ENCODE results near the gene HEXIM1.
A peak's percentile ranks its signal among the peaks of the same experiment; 100 is the strongest.

Gene HEXIM1

DNA sequence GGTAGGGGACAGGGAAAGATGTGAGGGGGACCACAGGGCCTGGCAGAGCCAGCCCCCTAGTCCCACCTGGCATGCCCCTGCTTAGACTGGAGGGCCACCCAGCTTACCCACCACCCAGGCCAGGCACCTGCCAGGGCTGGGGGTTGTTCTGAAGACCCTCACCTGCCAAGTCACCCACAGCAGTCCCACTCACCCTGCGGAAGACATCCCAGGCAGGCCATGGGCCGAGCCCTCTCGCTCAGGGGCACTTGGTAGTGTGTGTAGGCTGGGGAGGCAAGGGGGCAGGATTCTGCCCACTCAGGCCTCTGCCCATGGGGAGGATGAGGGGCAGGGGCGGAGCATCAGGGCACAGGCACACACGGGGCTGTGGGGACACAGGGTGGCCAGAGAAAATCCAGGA lies 19.9 kb upstream of the HEXIM1 start:
- intact Hi-C loops (cut with DNase I; ENCODE audit: low total_unique reads) = no loop called here
- H3K9me3 ChIP-seq = no peaks in the 10 kb centered on the region

DNA sequence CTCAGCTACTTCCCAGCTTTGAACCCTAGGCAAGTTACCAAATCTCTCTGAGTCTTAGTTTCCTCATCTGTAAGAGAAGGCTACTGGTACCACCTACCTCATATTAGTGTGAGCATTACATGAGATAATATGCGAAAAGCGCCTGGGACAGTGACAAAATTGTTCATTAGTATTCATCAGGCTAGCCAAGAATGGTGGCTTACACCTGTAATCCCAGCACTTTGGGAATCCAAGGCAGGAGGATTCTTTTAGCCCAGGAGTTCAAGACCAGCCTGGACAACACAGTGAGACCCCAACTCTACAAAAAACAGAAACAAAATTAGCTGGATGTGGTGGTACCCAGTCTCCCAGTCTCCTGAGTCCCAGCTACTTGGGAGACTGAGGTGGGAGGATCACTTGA lies 19.3 kb upstream of the HEXIM1 start:
- DNase-seq = no peak
- H3K9me3 ChIP-seq = no peaks in the 10 kb centered on the region
- no peaks in the 10 kb centered on the region for H3K27me3 ChIP-seq
- intact Hi-C loops (cut with DNase I; ENCODE audit: low total_unique reads) = no loop called here
- no peaks in the 10 kb centered on the region for H3K36me3 ChIP-seq
- peaks cover 0 to 68% (median 63%) of the 10 kb centered on the region in 4 donors for H3K4me1 ChIP-seq
- H3K4me3 ChIP-seq = no peak overlapping the region
- H3K27ac ChIP-seq = peak overlapping the region; percentile 98 to 99
- TF ChIP-seq, protein P1, sequence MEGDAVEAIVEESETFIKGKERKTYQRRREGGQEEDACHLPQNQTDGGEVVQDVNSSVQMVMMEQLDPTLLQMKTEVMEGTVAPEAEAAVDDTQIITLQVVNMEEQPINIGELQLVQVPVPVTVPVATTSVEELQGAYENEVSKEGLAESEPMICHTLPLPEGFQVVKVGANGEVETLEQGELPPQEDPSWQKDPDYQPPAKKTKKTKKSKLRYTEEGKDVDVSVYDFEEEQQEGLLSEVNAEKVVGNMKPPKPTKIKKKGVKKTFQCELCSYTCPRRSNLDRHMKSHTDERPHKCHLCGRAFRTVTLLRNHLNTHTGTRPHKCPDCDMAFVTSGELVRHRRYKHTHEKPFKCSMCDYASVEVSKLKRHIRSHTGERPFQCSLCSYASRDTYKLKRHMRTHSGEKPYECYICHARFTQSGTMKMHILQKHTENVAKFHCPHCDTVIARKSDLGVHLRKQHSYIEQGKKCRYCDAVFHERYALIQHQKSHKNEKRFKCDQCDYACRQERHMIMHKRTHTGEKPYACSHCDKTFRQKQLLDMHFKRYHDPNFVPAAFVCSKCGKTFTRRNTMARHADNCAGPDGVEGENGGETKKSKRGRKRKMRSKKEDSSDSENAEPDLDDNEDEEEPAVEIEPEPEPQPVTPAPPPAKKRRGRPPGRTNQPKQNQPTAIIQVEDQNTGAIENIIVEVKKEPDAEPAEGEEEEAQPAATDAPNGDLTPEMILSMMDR (IDR thresholded peaks at IDR 0.05) = no peak

More for the DNA sequence above, 19.9 kb upstream of the HEXIM1 start:
- TF ChIP-seq, protein P1 (IDR thresholded peaks at IDR 0.05) = no peak
- Histone ChIP-seq H3K4me3 (peak overlapping the region in 1 of 2 donors; percentile 37), H3K27me3 (no peaks in the 10 kb centered on the region), H3K36me3 (no peaks in the 10 kb centered on the region), H3K27ac (peak overlapping the region; percentile 98 to 99), H3K4me1 (peaks cover 0 to 75% (median 69%) of the 10 kb centered on the region in 4 donors)
- no peak for DNase-seq

DNA sequence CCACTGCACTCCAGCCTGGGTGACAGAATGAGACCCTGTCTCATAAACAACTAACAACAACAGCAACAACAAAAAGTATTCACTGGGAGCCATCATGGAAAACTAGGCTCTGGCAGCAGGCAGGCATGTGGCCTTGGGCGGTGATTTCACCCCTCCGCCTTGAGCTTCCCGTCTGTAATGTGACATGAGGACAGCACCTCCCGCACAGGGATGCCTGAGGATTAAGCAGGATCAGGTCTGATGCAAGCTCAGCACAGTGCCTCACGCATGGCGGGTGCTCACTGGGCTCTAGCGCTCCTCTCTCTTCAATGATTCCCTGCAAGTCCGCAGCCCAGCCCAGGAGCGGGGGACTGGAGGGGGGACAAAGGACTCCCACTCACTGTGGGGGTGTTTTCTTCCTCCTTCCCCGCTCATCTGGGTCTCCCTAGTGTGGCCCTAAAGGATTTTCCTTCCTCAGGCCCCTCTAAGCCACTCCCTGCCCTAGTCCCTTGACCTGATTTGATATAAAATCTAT lies 18.8 kb upstream of the HEXIM1 start:
- H3K9me3 ChIP-seq = no peaks in the 10 kb centered on the region
- no peak overlapping the region for H3K4me3 ChIP-seq
- no peaks in the 10 kb centered on the region for H3K36me3 ChIP-seq
- TF ChIP-seq, protein P1 (IDR thresholded peaks at IDR 0.05) = no peak
- intact Hi-C loops (cut with DNase I; ENCODE audit: low total_unique reads) = no loop called here
- no peak for DNase-seq
- H3K27me3 ChIP-seq = no peaks in the 10 kb centered on the region
- H3K27ac ChIP-seq = peak overlapping the region; percentile 98 to 99
- H3K4me1 ChIP-seq = peaks cover 0 to 63% (median 58%) of the 10 kb centered on the region in 4 donors

DNA sequence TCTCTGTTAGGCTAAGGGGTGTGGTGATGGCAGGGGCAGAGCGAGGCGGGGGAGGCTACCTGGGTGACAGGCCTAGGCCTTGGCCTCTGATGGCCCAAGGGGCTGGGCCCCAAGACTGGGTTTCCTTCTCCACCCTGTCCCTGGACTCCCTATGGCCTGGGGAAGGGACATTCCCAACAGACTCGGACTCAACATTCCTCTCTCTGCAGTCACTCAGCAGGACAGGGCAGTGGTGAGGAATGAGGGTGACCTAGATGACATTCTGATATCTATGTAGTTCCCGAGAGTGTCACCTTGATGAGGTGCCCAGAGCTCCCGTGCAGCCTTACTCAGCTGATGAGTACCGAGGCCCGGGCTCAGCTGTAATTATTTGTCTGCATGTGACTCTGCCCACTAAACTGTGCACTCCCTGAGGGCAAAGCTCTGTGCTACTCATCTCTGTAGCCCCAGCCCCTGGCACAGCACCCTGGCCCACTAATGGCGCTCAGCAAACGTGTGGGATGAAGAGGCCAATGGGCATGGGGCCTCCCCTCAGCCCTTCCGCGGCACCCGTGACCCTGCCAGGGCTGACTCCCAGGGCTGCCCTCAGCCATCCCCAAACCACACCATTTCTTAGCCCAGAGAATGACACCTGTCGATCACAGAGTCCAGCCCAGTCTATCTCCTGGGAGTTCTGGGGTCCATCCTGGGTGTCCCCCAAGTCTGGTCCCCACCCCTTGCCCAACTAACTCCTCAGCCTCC lies 18.2 kb upstream of the HEXIM1 start:
- TF ChIP-seq, protein P1 (IDR thresholded peaks at IDR 0.05) = no peak
- Histone ChIP-seq H3K9me3 (no peaks in the 10 kb centered on the region), H3K27me3 (no peaks in the 10 kb centered on the region), H3K36me3 (no peaks in the 10 kb centered on the region), H3K4me1 (peaks cover 0 to 58% (median 52%) of the 10 kb centered on the region in 4 donors), H3K4me3 (peak overlapping the region; percentile 70 to 94), H3K27ac (peak overlapping the region; percentile 98 to 99)
- intact Hi-C loops (cut with DNase I; ENCODE audit: low total_unique reads) = loop anchor here (5.0 kb wide), 2 partner anchors 33 to 213 kb away; partner anchors contain the start of gene GFAP
- peak in 1 of 2 donors; percentile 57 for DNase-seq

DNA sequence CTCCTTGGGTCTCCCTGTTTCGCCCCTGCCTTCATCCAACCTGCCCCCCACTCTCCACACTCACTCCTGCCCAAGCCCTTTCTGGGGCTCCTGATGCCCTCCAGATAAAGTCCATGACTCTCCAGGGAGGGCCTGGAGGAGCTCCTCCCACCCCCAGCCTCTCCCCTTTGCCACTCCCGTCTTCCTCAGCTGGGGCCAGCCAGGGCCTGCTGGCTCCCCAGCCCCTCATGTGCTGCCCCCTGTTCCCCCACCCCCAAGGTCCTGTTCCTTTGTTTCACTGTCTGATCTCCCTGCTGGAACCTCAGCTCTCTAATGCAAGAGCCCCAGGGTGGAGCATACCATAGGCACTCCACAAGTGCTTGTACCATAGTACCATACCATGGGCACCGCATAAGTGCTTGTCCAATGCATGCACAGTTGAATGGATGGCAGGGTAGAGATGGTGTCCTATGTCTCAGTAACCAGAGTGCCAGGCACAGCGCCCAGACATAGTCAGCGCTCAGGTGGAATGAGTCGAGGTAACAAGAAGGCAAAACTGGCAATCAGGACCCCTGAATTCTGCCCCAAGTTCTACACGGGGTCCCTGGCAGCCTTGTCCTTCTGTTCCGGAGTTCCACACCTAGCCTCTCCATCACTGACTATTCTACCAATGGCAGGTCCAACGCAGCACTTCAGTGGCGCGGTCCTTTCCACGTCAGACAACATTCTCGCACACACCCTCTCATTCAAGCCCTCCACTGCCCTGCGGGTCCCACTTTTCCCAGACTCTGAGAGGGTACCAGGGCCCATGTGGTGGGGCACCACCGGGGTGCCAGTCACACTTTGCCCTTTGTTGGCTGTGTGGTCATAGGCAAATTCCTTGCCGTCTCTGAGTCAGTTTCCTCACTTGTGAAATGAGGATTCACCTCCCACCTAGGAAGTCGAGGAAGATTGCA lies 17.3 kb upstream of the HEXIM1 start:
- intact Hi-C loops (cut with DNase I; ENCODE audit: low total_unique reads) = loop anchor here (5.0 kb wide), 2 partner anchors 34 to 214 kb away; partner anchors contain the start of gene GFAP
- peak in 1 of 2 donors; percentile 64 for DNase-seq
- Histone ChIP-seq H3K4me3 (peak overlapping the region; percentile 70 to 94), H3K36me3 (no peaks in the 10 kb centered on the region), H3K27me3 (no peaks in the 10 kb centered on the region), H3K27ac (peak overlapping the region; percentile 98 to 99), H3K9me3 (no peaks in the 10 kb centered on the region), H3K4me1 (peaks cover 0 to 60% (median 53%) of the 10 kb centered on the region in 4 donors)
- TF ChIP-seq, protein P1 (IDR thresholded peaks at IDR 0.05) = no peak
